Measurements from ENCODE around the gene CFAP221.

Gene CFAP221

GRCh38 chr2:119565481-119565880 is 21.2 kb downstream of the CFAP221 start:
- no peaks in the 10 kb centered on the region for H3K27me3 ChIP-seq (ENCODE audit: control insufficient read depth, insufficient read depth, low read length)
- H3K4me1 ChIP-seq (ENCODE audit: control insufficient read depth, low read depth, low read length) = no peaks in the 10 kb centered on the region
- no peak overlapping the region for H3K27ac ChIP-seq (ENCODE audit: low read length)
- no peaks in the 10 kb centered on the region for H3K9me3 ChIP-seq (ENCODE audit: control insufficient read depth, low read depth, low read length)
- H3K4me3 ChIP-seq (ENCODE audit: low read length) = no peak overlapping the region
- no peaks in the 10 kb centered on the region for H3K36me3 ChIP-seq (ENCODE audit: control insufficient read depth, low read depth, low read length)
- no peak overlapping the region for H3K9ac ChIP-seq (ENCODE audit: low read length)

- Histone ChIP-seq H3K9me3 (ENCODE audit: control insufficient read depth, low read depth, low read length) (no peaks in the 10 kb centered on the region), H3K9ac (ENCODE audit: low read length) (no peak overlapping the region), H3K36me3 (ENCODE audit: control insufficient read depth, low read depth, low read length) (no peaks in the 10 kb centered on the region), H3K27me3 (ENCODE audit: control insufficient read depth, insufficient read depth, low read length) (no peaks in the 10 kb centered on the region), H3K27ac (ENCODE audit: low read length) (no peak overlapping the region), H3K4me3 (ENCODE audit: low read length) (no peak overlapping the region), H3K4me1 (ENCODE audit: control insufficient read depth, low read depth, low read length) (no peaks in the 10 kb centered on the region)
These were observed 23.0 kb downstream of the CFAP221 start for GRCh38 chr2:119567292-119567691.

- peaks cover 7% of the 10 kb centered on the region for H3K27me3 ChIP-seq (ENCODE audit: control insufficient read depth, insufficient read depth, low read length)
- H3K27ac ChIP-seq (ENCODE audit: low read length) = no peak overlapping the region
- H3K36me3 ChIP-seq (ENCODE audit: control insufficient read depth, low read depth, low read length) = no peaks in the 10 kb centered on the region
- H3K4me3 ChIP-seq (ENCODE audit: low read length) = no peak overlapping the region
- H3K9me3 ChIP-seq (ENCODE audit: control insufficient read depth, low read depth, low read length) = no peaks in the 10 kb centered on the region
- H3K9ac ChIP-seq (ENCODE audit: low read length) = no peak overlapping the region
- H3K4me1 ChIP-seq (ENCODE audit: control insufficient read depth, low read depth, low read length) = no peaks in the 10 kb centered on the region
These were observed 30.0 kb downstream of the CFAP221 start for GRCh38 chr2:119574108-119574815.

GRCh38 chr2:119574864-119575263 is 30.6 kb downstream of the CFAP221 start:
- H3K27ac ChIP-seq (ENCODE audit: low read length) = no peak overlapping the region
- peaks cover 7% of the 10 kb centered on the region for H3K27me3 ChIP-seq (ENCODE audit: control insufficient read depth, insufficient read depth, low read length)
- no peaks in the 10 kb centered on the region for H3K4me1 ChIP-seq (ENCODE audit: control insufficient read depth, low read depth, low read length)
- H3K36me3 ChIP-seq (ENCODE audit: control insufficient read depth, low read depth, low read length) = no peaks in the 10 kb centered on the region
- H3K9ac ChIP-seq (ENCODE audit: low read length) = no peak overlapping the region
- no peaks in the 10 kb centered on the region for H3K9me3 ChIP-seq (ENCODE audit: control insufficient read depth, low read depth, low read length)
- H3K4me3 ChIP-seq (ENCODE audit: low read length) = no peak overlapping the region

GRCh38 chr2:119575439-119575838 is 31.2 kb downstream of the CFAP221 start:
- Histone ChIP-seq H3K4me3 (ENCODE audit: low read length) (no peak overlapping the region), H3K9ac (ENCODE audit: low read length) (no peak overlapping the region), H3K9me3 (ENCODE audit: control insufficient read depth, low read depth, low read length) (no peaks in the 10 kb centered on the region), H3K36me3 (ENCODE audit: control insufficient read depth, low read depth, low read length) (no peaks in the 10 kb centered on the region), H3K4me1 (ENCODE audit: control insufficient read depth, low read depth, low read length) (no peaks in the 10 kb centered on the region), H3K27ac (ENCODE audit: low read length) (no peak overlapping the region), H3K27me3 (ENCODE audit: control insufficient read depth, insufficient read depth, low read length) (peaks cover 7% of the 10 kb centered on the region)

- Histone ChIP-seq H3K9me3 (ENCODE audit: control insufficient read depth, low read depth, low read length) (no peaks in the 10 kb centered on the region), H3K4me3 (ENCODE audit: low read length) (no peak overlapping the region), H3K9ac (ENCODE audit: low read length) (no peak overlapping the region), H3K27me3 (ENCODE audit: control insufficient read depth, insufficient read depth, low read length) (peaks cover 7% of the 10 kb centered on the region), H3K4me1 (ENCODE audit: control insufficient read depth, low read depth, low read length) (no peaks in the 10 kb centered on the region), H3K27ac (ENCODE audit: low read length) (no peak overlapping the region), H3K36me3 (ENCODE audit: control insufficient read depth, low read depth, low read length) (no peaks in the 10 kb centered on the region)
These were observed 35.4 kb downstream of the CFAP221 start for GRCh38 chr2:119579424-119580295.

GRCh38 chr2:119580550-119581072 is 36.4 kb downstream of the CFAP221 start:
- no peaks in the 10 kb centered on the region for H3K4me1 ChIP-seq (ENCODE audit: control insufficient read depth, low read depth, low read length)
- no peak overlapping the region for H3K9ac ChIP-seq (ENCODE audit: low read length)
- H3K4me3 ChIP-seq (ENCODE audit: low read length) = no peak overlapping the region
- H3K9me3 ChIP-seq (ENCODE audit: control insufficient read depth, low read depth, low read length) = no peaks in the 10 kb centered on the region
- H3K27me3 ChIP-seq (ENCODE audit: control insufficient read depth, insufficient read depth, low read length) = peaks cover 7% of the 10 kb centered on the region
- H3K27ac ChIP-seq (ENCODE audit: low read length) = no peak overlapping the region
- H3K36me3 ChIP-seq (ENCODE audit: control insufficient read depth, low read depth, low read length) = no peaks in the 10 kb centered on the region

GRCh38 chr2:119583291-119583690 is 39.0 kb downstream of the CFAP221 start:
- H3K4me3 ChIP-seq (ENCODE audit: low read length) = no peak overlapping the region
- no peaks in the 10 kb centered on the region for H3K4me1 ChIP-seq (ENCODE audit: control insufficient read depth, low read depth, low read length)
- H3K36me3 ChIP-seq (ENCODE audit: control insufficient read depth, low read depth, low read length) = no peaks in the 10 kb centered on the region
- H3K9ac ChIP-seq (ENCODE audit: low read length) = no peak overlapping the region
- no peaks in the 10 kb centered on the region for H3K27me3 ChIP-seq (ENCODE audit: control insufficient read depth, insufficient read depth, low read length)
- H3K9me3 ChIP-seq (ENCODE audit: control insufficient read depth, low read depth, low read length) = no peaks in the 10 kb centered on the region
- no peak overlapping the region for H3K27ac ChIP-seq (ENCODE audit: low read length)

GRCh38 chr2:119584469-119584868 is 40.2 kb downstream of the CFAP221 start:
- no peaks in the 10 kb centered on the region for H3K27me3 ChIP-seq (ENCODE audit: control insufficient read depth, insufficient read depth, low read length)
- no peaks in the 10 kb centered on the region for H3K36me3 ChIP-seq (ENCODE audit: control insufficient read depth, low read depth, low read length)
- H3K4me3 ChIP-seq (ENCODE audit: low read length) = no peak overlapping the region
- H3K9me3 ChIP-seq (ENCODE audit: control insufficient read depth, low read depth, low read length) = no peaks in the 10 kb centered on the region
- H3K9ac ChIP-seq (ENCODE audit: low read length) = no peak overlapping the region
- no peak overlapping the region for H3K27ac ChIP-seq (ENCODE audit: low read length)
- H3K4me1 ChIP-seq (ENCODE audit: control insufficient read depth, low read depth, low read length) = no peaks in the 10 kb centered on the region

- H3K27me3 ChIP-seq (ENCODE audit: control insufficient read depth, insufficient read depth, low read length) = no peaks in the 10 kb centered on the region
- H3K36me3 ChIP-seq (ENCODE audit: control insufficient read depth, low read depth, low read length) = no peaks in the 10 kb centered on the region
- no peaks in the 10 kb centered on the region for H3K9me3 ChIP-seq (ENCODE audit: control insufficient read depth, low read depth, low read length)
- H3K4me3 ChIP-seq (ENCODE audit: low read length) = no peak overlapping the region
- H3K4me1 ChIP-seq (ENCODE audit: control insufficient read depth, low read depth, low read length) = no peaks in the 10 kb centered on the region
- H3K9ac ChIP-seq (ENCODE audit: low read length) = no peak overlapping the region
- H3K27ac ChIP-seq (ENCODE audit: low read length) = no peak overlapping the region
These were observed 41.8 kb downstream of the CFAP221 start for GRCh38 chr2:119586085-119586484.

GRCh38 chr2:119590873-119591272 is 46.6 kb downstream of the CFAP221 start:
- Histone ChIP-seq H3K9ac (ENCODE audit: low read length) (no peak overlapping the region), H3K4me1 (ENCODE audit: control insufficient read depth, low read depth, low read length) (no peaks in the 10 kb centered on the region), H3K9me3 (ENCODE audit: control insufficient read depth, low read depth, low read length) (no peaks in the 10 kb centered on the region), H3K4me3 (ENCODE audit: low read length) (no peak overlapping the region), H3K27me3 (ENCODE audit: control insufficient read depth, insufficient read depth, low read length) (no peaks in the 10 kb centered on the region), H3K36me3 (ENCODE audit: control insufficient read depth, low read depth, low read length) (no peaks in the 10 kb centered on the region), H3K27ac (ENCODE audit: low read length) (no peak overlapping the region)

Measured in iPS-18a (cell line).